ENCODE data around the gene AFG1L.

DNA sequence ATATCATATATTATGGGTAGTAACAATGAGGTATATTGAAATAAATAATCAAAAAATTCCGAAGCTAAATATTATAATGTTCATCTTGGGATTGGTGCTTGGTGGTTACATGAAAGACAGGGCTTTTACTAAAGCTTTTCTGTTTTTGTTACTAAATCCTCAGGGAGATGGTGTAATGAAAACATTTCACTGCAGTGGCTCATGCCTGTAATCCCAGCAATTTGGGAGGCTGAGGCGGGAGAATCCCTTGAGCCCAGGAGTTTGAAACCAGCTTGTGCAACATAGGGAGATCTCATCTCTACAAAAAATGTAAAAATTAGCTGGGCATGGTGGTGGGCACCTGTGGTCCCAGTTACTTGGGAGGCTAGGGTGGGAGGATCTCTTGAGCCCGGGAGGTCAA lies 42.9 kb downstream of the AFG1L start:
- TF ChIP-seq POLR2AphosphoS5 (IDR thresholded peaks at IDR 0.05; ENCODE audit: low read depth, low read length) = no peak
- no peak for TF ChIP-seq POLR2A (IDR thresholded peaks at IDR 0.05; ENCODE audit: low read depth, low read length)
